C4-2B (cell line): ENCODE results near the gene SNAPC5.

Source experiments
- ZFX ChIP-seq: fragments of 450-650 bp; IDR thresholded peaks from 2 replicates; pipeline ENCODE4 v1.6.1; 2017
- TF ChIP-seq, protein P1 (sequence below): fragments of 450-650 bp; conservative IDR thresholded peaks from 2 replicates; pipeline ENCODE4 v1.5.1; 2017; ENCODE audit warnings: mild to moderate bottlenecking

DNA sequence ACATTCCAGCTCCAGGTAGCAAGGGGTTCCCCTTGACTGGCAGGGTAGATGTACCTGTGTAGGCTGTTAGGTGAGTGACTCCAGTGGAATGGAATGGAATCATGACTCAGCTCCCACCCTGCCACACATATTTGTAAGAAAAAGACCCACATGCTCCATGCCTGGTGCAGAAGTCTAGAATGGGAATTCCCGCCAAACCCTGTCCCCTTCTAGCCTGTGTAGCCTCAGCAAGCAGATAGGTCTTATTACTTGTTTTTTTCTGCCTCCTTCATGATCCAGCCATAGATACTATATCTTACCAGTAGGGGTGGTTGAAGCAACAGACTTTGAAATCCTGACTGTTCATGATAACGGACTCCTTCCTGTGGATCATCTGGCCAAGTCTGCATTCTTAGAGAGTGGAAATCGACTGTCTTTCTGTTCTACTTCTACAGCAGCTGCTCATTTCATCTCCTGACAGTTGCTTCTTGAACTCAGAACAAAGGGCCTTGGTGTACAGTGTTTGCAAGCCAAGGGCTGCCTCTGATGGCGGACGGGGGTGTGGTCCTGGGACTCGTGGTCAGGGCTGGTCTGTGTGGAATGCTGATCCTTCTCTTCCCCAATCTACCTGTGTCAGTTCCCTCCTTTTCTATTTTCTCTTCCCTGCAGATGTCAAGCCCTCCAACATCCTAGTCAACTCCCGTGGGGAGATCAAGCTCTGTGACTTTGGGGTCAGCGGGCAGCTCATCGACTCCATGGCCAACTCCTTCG lies 16.3 kb downstream of the SNAPC5 start:
- TF ChIP-seq, protein P1, sequence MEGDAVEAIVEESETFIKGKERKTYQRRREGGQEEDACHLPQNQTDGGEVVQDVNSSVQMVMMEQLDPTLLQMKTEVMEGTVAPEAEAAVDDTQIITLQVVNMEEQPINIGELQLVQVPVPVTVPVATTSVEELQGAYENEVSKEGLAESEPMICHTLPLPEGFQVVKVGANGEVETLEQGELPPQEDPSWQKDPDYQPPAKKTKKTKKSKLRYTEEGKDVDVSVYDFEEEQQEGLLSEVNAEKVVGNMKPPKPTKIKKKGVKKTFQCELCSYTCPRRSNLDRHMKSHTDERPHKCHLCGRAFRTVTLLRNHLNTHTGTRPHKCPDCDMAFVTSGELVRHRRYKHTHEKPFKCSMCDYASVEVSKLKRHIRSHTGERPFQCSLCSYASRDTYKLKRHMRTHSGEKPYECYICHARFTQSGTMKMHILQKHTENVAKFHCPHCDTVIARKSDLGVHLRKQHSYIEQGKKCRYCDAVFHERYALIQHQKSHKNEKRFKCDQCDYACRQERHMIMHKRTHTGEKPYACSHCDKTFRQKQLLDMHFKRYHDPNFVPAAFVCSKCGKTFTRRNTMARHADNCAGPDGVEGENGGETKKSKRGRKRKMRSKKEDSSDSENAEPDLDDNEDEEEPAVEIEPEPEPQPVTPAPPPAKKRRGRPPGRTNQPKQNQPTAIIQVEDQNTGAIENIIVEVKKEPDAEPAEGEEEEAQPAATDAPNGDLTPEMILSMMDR = no peak
- TF ChIP-seq ZFX = no peak
